ENCODE data around the gene BCL11B. TPM values are rescaled to one million over a fixed set of nuclear protein-coding genes. Genes with fewer than 3 reads are reported as not detected.

Gene BCL11B
- polyA plus RNA-seq, 12 donors = 0.77 to 21.1 (median 1.4) TPM; not detected in 1

- no peak for DNase-seq
Measured at GRCh38 chr14:99137913-99138571, 134.0 kb downstream of the BCL11B start.

GRCh38 chr14:99137001-99137700 lies 134.8 kb downstream of the BCL11B start:
- no peak for DNase-seq

- DNase-seq = no peak
Measured at GRCh38 chr14:99136401-99136800, 135.6 kb downstream of the BCL11B start.

DNA sequence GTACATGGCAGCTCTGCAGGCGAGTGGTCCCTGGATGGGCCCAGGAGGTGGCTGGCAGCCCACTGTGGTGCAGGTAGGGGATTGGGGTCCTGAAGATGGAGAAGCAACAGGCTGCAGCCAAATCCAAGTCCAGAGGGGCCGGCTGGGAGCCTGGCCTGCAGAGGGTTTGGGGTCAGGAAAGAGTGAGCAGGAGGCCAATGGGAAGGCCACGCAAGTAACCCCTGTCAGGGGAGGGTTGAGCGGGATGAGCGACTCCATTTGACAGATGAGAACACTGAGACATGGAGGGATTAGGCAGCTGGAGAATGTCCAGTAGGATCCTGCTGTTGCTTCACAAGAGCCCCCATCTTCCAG lies 136.0 kb downstream of the BCL11B start:
- no peak for DNase-seq

DNA sequence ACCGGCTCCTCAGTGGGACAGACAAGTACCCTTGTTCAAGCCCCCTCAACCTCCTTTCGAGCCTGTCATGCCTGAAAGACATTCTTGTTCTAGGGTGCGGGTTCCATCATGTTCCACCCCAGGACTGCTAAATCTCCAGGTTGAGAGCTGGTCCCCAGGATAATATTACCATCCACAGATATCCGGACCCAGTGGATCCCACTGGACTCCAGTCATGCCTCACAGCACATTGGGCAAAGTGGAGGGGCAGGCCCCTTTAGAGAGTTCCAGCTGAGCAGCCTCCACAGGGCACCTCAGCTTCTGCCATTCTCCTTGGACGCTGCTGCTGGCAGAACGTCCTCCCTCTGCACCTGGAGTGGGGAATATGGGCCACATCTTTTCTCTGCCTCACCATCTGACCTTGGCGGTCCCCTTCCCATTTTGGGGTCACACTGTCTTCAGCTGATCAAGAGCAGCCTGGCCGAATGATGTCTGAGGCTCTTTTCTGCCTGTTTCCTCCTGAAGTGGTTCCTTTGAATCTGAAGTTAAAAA lies 137.4 kb downstream of the BCL11B start:
- no peak for DNase-seq

DNA sequence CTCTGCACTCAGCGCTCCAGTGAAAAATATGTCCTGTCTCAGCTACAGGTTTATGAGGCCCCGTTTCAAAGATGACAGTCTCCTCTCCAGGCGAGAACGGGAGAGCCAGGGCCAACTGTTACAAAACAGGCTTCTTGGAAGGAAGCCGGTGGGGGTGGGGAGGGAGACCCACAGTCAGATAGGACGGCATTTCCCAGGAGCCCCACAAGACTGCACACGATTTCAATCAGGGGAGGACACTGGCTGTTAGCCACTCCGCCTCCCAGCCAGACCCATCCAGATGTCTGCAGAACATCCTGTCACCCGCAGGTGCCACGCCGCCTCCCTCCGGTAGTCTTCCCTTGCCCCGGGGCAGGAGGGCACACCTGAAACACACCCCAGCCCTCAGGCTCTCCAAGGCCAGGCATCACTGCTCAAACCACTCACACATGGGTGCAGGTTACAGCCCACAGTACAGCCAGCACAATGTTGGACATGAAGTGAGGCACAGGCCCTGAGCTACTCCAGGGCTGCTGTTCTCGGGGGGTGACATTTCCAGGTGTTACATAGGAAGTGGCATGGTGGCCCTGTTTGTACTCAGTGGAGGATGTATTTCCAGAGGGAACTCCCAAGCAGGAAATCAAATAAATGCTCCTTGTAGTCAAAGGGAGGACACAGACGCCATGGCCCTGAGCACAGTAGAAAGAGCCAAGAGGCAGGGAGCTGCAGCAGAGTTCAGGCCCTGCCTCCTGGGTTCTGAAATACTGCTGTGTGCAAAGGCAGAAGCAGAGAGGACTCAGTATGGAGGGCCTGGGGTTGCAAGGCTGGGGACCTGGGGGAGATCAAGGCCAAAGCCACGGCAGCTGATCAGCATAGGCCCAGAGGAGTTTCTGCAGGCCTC lies 138.1 kb downstream of the BCL11B start:
- no peak for DNase-seq

DNA sequence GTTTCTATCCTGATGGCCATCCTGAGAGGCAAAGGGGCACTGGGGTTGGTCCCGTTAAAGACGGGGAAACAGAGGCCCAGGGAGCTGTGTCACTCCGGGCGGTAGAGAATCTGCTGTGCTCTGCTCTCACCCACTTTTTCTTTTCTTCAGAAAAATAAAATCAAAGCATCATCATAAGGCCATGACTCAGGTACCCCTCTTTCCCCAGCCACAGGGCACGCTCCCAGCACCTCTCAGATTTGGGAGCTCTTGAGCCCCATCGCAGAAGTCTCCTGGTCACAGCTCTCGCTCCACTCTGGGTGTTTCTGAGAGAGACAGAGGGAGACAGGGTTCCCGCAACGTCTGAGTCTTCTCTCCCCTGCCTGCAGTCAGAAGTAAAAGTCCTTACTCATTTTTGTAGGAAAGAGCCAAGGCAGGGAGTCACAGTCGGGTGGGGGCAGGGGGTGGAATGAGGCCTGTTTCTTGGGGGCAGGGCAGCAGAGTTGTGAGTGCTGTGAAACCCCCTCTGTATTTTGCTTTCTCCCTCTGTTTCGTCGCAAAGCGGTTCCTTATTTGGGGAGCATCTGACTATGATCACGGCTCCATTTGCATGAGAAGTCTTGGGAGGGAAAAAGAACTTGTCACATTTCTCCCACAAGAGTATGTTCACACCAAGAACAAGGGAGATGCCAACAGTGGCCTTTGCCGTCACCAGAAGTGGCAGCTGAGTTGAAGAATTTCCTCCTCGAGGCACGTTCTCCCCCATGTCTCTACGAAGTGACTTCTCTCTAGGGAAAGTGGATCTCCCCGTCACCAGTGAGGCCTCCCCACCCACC lies 139.0 kb downstream of the BCL11B start:
- DNase-seq = no peak

DNA sequence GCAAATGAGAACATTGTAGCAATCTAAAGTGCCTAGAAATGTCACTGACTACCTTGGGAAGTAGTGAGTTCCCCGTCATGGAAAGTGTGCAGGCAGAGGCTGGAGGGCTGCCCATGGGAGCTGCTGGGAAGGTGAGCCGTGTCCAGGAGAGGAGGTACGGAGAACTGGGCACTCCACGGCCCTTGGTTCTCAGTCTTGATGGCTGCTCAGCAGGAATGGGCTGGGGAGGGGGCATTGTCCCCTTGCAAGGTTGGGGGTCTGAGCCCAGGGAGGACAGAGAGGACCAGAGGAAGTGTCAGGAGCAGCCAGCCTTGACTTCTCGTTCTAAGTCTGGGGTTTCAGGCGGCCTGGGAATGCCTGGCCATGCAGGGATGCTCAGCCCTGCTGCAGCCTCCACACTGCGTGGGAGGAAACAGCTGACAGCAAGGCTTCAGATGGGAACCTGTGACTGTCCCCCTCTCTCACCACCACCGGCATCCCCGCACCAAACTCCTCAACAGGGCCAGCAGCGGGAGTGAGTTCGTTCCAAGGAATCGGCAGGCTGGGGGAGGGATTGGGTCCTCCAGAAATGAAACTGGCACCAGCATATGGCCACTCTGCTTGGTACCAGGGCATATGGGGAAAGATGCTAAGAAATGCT lies 140.2 kb downstream of the BCL11B start:
- DNase-seq = no peak

DNA sequence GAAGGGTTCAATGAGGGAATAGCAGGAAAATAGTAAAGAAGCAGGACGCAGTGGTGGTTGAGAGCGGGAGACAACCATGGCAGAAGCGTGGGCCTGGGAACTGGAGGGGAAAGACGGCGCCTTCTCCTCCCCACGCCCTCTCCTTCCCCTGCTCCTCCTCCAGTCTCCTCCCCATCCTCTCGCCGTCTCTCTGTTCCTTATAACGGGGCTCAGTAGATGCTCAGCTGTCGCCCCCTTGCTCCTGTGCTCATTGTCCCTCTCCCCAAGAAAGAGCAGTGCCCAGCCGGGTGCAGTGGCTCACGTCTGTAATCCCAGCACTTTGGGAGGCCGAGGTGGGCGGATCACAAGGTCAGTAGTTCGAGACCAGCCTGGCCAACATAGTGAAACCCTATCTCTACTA lies 142.0 kb downstream of the BCL11B start:
- no peak for DNase-seq

DNA sequence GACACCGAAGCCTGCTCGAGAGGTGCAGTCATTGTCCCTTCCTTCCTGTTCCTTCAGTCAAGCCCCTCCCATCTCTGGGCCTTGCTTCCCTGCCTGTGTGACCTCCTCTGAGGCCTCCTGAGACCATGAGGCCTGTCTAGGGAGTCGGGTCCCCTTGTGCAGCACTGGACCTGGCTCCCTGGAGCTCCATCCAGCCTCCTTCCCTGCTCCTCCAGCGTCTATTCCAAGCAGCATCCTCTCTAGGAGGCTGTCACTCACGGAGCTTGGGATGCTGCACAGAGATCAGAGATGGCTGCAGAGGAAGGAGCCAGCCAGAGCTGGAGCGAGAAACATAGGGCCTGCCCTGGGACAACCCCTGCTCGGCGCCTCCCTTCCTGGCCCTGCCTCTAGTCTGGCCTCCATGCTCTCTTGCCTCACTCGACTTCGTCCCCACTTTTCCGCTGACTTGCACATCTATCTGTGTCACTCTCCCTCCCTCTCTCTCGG lies 142.7 kb downstream of the BCL11B start:
- DNase-seq = no peak

- DNase-seq = no peak
Measured at GRCh38 chr14:99128185-99128584, 143.8 kb downstream of the BCL11B start.

DNA sequence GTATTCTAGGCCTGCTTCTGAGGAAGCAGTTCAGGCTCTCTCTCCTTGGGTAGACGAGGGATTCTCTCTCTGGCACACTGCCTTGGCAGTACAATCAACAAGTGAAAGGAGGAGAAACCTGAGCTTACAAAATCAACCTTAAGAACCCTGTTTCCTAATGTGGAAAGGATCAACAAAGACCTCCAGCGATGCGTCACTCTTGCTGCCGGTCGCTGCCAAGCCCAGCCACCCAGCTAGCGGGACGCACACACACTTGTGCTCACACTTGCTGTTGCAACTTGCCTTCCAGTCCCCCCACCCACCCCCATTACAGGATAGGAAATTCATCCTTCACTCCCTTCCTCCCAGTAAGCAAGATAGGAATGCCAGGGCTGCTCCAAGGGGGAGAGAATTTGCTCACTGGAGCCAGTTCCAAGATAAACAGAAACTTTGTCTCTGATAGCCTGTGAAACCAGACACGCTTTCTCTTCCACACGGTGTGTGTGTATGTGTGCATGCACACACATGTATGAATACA lies 144.3 kb downstream of the BCL11B start:
- no peak for DNase-seq

GRCh38 chr14:99125616-99126431 lies 146.2 kb downstream of the BCL11B start:
- no peak for DNase-seq

DNA sequence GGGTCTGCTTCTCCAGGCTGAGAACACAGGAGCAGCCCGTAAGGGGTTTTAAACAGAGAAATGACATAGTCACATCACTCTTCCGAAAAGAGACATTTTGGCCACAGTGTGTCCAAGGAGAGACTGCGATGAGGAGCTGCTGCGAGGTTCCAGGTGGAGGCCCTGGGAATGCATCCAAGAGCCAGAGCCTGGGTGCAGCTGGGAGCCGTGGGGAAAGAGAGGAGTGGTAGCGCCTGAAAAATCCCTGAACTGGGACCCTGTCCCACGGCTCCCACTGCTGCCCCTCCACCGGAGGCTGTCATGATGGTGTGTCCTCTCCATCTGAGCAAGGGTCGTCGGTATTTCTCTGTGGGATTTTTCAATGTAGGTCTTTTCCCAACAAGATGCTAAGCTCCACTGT lies 146.9 kb downstream of the BCL11B start:
- no peak for DNase-seq

DNA sequence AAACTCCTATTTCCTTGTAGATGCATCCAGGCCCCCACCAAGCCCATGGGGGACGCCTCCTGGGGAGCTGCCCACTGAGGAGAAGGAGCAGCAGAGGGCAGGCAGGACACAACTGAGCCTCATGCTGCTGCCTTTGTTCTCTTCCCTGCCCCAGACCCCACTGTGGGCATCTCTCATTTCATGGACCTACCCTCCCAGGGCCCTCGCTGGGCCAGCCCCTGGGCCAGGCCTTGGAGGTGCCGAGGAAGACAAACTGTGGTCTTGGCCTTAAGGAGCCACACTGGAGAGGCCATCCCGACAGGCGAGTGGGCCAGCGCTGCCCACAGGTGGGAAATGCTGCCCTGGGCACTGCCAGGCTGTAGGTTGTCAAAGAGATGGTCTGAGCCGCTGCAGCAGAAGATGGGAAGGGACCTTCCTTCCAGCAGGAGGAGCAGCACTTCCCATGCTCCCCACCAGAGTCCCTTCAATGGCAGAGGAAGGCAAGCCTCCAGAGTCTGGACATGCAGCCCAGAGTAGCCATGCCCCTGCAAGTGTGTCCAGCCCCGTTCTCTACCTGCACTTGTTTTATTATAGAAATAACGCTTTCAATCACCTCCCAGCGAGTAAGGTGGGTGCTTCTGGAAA lies 147.4 kb downstream of the BCL11B start:
- DNase-seq = no peak

GRCh38 chr14:99123208-99123870 lies 148.7 kb downstream of the BCL11B start:
- DNase-seq = no peak

GRCh38 chr14:99122521-99123125 lies 149.4 kb downstream of the BCL11B start:
- DNase-seq = no peak

- no peak for DNase-seq
Measured at GRCh38 chr14:99121319-99121875, 150.6 kb downstream of the BCL11B start.
